NCI-H526 treated with DMSO at 0.1 percent for 48 hours (cell line): ENCODE measurements around the gene FANCG.

Experiments used
- DNase-seq: peaks from one replicate; lab custom pipeline; 2025; lab: John Stamatoyannopoulos, UW

FANCG gene

DNA sequence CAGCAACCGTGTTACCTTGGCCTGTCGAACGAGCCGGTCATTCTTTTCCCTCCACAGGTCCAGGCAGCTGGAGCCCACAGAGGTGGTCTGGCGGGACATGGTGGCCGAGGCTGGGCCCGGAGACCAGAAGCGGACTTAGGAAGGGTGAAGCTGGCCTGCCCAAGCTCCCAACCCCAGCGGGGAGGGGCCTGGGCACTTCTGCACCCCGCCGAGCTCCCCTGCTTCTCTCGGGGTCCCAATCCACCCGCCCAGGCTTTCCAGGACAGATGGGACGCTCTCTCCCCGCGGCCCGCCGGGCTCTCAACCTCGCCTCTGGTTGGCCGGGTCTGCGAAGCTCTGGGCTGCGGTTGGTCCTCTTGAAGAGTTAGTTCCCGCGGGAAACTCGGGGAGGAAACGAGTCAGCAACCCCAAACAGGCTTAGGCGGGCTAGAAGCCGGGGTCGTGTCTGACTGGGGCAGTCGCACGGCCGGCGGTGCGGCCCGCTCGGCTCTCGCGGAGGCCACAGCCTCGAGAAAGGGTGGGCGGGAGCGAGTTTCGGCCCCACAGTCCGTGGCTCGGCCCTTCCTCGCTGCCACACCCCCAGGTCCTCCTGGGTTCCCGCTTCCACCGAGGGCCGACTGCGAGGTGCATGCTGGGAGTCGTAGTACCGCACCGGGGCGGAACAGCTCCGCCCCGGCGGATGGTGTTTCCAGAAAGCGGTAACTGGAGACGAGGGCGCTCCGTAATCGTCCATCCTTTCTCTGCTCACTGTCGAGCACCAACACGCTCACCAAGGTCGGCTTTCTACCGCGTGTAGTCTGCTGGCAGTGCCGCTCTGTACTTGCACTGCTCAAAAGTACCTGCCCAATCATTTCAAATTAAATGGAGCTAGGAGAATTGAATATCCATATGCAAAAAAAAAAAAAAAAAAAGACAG lies at the start of gene FANCG:
FANCG (minus strand) TSS at position 517 of the 916 bp plus-strand sequence; CDS start at position 99, 418 bp downstream.
- peak; percentile 90 for DNase-seq

DNA sequence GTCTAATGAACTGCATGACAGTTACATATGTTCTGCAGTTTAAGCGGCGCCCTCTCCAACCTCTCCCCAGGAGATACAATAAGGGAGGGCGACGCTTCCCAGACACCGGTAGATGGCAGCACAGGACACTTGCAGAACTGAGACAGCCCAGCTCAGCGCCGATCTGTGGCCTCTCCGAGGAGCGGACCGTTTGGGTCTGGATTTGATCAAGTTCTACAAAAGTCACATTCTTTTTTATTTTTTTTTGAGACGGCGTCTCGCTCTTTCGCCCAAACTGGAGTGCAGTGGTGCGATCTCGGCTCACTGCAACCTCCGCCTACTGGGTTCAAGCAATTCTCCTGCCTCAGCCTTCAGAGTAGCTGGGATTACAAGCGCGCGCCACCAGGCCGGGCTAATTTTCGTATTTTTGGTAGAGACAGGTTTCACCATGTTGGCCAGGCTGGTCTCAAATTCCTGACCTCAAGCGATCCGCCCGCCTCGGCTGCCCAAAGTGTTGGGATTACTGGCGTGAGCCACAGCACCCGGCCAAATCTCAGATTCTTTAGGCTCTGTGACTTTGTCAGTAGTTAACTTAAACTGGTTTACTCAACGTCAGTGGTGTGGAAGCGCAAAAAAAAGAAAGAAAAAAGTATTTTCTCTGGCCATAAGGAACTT lies 37.3 kb upstream of the FANCG start:
- DNase-seq: peak; percentile 74

DNA sequence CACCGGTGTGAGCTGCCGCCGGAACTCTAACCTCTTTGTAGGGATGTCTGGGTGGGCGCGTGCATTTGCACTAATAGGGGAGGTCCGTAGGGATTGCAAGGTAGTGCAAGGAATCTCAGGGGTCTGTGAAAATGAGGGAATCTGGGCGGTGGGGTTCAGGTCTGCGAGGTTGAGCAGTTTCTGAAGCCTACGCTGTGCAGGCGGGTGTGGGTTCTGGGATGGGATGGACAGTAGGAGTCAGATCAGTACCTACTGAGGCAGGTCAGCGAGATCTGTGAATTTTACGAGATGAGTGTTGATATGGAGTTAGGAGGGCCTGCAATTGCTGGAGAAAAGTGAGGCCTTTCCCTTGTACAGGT lies 36.8 kb upstream of the FANCG start:
- no peak for DNase-seq

DNA sequence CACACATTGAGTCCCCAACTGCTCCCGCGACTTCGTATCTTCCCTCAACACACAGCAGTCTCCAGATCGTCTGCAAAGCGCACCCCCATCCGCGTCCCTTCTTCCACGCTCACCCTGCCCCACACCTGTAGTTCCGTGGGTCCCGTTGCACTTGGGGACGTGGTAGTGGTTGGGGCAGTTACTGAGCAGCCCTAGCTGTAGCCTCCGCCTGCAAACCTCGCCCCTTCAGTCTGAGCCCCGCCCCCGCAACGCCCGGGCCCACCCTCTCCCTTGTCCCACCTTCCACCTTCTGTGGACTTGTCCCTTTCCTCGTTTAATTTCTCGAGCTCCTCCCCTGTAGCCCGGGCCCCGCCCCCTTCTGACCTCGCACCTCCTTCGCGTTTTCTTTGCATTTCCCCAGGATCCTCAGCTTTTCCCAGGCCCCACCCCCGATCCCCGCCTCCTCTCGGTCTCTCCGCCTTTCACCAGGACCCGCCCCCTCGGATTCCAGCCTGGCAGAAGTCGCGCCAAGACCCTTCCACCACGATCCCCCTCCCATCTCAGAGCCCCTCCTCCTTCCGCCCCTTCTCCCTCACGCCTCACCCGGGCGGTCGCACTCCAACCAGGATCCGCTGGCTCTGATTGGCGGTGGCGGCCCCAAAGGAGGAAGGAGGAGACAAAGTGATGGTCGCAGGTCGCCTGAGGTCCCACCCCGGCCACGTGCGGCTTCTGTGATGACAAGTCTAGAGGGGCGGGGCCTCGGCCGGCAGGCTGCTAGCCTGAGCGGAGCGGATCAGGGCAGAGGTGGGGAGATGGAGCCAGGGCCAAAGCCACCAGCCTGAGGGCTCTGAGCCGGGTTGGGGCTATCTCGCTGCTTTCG lies 36.2 kb upstream of the FANCG start, which contains the start of gene ATOSB:
ATOSB (minus strand) TSS at position 183 of the 859 bp plus-strand sequence. CDS start 7,588 bp downstream, outside the sequence.
- peak; percentile 86 for DNase-seq

DNA sequence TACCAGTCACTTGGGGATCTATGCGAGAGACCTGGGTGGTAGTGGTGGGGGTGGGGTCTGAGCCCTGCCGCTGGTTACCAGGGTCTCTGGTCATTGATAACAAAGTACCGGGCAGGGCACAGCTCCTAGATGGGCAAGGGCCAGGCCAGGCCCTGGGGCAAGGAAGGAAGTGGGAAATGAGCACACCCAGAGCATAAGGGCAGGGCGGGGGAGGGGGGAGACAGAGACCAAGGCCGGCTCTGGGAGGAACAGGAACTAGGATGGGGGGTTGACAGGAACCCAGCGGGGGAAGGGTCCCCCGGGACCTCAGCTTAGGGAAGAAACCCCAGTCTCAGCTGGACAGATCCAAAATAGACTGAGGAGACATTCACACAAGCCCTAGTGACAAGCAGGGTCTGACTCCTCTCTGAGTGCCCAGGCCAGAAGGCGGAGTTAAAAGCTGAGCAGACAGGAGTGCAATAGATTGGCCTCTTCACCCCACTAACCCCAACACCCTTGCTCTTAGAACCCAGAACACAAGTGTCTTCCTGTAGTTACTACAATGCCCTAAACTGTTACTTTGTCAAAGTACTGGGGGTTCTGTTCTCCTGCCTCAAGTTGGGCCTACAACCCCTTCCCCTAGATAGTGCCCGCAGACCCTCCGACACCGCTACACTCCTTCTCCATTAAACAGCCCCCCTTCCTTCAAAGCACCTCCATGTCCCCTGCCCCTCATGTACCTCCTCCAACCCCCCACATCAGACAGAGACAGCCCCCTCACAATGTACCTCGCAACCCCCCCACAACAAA lies 35.3 kb upstream of the FANCG start:
- no peak for DNase-seq

DNA sequence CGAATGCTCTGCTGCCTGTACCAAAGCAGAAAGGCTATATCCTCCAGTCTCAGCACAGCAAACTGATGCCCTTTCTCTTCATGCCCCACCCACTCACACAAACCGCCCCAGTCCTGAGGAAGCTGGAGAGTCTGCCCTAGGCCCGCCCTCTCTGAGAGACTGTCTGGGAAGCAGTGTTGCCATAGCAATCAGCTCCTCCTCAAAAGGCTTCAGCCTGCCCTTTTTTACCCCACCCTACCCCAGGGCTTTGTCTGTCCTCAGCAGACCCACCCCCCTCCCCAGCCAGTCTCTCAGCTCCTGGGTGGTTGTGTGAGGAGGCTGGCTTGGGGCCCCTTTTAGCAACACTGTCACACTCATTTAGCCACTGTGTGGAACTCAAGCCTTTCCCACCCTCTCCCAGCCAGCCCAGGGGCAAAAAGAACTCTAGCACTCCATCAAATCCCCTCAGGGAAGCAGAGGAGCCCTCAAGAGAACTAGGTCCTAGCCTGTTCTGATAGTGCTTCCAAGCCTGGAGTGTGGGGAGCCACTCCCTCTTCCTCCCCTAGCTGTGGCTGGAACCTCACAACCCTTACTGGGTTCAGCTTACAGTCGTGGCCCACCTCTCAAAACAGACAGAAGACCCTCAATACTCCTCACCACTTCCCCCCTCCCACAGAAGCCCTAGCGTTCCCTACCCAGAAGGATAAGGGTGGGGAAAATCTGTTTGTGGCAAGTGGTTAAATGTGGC lies 34.5 kb upstream of the FANCG start:
- DNase-seq: peak; percentile 40

DNA sequence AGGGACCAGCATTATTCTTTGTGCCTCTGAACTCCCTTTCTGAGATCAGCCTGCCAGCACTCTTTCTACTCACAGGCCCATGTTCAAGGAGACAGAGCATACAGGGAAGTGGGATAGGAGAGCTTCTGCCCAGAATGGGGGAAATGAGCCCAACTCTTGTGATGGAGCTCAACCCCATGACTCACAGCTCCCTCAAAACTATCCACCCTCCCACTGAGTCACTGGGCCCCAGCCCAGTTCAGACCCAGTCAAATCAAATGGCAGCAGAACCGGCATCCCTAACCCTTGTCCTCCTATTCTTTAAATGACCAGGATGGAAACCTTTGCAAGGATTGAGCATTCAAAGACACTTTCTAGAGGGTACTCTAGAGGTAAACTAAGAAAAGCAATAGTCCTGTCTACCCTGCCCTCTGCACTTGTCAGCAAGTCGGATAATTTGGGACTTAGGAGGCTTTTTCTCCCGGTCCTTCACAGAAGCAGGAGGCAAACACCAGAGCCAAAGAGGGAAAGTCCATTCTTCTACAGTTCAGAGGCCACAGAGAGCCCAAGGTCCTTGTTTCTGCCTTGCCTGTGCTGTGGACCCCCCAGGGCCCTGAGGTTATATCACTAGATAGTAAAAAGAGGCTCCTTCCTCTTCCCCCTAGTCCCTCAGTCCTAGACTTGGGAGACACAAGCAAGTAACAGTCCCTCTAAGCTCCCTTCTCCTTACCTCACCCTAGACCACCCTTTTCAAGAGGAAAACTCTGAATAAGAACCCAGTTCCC lies 32.7 kb upstream of the FANCG start:
- DNase-seq: no peak

DNA sequence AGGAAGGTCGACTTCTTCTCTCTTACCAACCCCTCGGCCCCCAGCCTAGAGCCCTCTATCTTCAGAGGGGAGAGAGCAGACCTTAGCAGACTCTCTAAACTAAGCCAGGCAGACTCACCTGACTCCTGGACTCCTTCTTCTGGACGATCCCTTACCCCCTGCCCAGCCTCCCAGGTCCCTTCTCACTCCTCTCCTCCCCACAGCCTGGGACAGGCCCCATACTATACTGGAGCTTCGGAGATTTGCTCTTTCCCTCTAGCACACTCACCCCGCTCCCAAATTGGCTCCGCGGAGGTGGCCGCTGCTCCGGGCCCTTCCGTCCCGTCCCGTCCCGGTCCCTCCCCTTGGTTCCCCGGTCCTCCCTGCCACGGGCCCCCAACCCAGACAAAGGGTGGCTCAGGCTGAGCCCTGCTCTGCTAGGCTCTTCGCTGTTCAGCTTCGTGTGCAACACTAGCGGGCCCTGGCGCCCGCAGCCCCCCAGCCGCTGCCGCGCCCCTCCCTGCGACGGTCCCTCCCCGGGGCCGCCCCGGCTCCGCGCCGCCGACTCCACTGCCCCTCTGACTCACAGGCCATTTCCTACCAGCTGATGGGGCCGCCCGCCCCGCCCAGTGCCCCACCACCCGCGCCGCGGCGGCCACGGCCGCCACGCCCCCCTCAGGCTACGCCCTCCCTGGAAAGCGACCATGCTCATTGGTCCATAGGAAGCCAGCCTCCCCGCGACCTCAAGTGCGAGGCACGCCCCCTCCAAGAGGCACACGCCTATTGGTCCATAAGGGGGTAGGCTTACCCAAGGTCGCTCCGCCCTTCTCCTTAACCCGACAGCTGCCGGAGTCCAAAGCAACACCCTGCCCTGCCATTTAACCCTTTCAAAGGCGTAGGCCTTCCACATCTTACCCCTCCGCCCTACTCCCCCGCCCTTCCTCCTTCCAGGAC lies 31.5 kb upstream of the FANCG start:
- DNase-seq: peak; percentile 89

DNA sequence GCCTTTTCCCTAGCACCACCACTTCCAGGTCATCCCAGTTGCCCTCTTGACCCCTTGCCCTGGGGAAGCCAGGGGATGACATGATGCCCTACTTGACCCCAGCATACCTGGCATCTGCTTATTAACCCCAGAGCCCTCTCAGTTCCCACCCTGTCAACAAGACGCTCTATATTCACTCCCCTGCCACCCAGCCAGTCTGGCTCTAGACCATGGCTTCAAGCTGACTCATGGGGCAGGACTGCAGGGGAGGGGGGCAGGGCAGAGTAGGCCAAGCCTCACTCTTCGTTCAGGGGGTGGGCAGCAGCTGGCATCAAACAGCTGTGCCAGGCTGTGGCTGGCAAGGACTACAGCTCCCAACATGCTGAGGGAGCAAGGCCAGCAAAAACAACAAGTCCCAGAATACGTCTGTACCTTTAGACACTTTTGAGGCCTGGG lies 30.6 kb upstream of the FANCG start:
- no peak for DNase-seq

DNA sequence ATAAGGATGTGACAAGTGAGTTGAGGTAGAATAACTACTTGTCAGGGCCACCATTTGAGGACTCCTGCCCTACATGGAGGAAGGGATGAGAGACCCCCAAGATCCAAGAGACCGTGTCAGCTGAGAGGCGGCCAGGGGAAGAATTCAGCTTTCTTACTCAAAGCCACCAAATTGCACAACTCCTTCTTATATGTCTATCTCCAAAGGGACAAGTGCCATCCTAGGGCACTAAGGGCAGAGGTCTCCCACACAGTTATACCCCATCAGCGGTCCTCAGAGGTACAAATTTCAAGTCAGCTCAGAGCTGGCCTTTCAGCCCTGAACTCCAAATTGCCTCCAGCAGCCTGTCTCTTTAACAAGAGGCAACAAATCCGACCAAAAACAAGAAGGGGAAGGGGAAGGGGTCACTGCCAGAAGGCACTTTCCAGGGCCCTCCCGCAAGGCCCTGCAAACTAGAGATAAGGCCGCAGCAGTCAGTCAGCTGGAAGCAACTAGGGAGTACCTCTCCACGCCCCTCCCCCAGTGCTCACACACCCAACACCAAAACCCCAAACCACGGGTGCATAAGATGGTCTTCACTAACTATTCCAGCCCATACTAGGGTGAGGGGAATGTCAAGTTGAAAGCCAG lies 29.3 kb upstream of the FANCG start:
- no peak for DNase-seq

DNA sequence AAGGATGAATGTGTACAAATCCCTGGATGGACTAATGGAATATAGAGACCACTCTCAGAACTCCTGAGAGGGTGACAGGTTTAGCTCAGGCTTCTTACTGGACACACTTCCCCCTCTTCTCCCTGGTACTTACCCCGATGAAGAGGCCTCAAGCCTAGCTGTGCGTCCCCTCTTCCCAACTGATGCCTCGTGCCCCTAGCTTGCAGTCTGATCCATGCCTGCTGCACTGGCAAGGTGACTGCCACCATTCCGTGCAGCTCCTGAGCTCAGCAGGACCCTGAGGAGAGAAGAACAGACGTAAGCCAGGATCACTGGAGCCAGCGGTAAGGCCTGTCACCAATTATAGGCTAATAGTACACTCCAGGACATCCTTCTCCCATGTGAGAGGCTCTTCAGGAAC lies 28.7 kb upstream of the FANCG start:
- no peak for DNase-seq

DNA sequence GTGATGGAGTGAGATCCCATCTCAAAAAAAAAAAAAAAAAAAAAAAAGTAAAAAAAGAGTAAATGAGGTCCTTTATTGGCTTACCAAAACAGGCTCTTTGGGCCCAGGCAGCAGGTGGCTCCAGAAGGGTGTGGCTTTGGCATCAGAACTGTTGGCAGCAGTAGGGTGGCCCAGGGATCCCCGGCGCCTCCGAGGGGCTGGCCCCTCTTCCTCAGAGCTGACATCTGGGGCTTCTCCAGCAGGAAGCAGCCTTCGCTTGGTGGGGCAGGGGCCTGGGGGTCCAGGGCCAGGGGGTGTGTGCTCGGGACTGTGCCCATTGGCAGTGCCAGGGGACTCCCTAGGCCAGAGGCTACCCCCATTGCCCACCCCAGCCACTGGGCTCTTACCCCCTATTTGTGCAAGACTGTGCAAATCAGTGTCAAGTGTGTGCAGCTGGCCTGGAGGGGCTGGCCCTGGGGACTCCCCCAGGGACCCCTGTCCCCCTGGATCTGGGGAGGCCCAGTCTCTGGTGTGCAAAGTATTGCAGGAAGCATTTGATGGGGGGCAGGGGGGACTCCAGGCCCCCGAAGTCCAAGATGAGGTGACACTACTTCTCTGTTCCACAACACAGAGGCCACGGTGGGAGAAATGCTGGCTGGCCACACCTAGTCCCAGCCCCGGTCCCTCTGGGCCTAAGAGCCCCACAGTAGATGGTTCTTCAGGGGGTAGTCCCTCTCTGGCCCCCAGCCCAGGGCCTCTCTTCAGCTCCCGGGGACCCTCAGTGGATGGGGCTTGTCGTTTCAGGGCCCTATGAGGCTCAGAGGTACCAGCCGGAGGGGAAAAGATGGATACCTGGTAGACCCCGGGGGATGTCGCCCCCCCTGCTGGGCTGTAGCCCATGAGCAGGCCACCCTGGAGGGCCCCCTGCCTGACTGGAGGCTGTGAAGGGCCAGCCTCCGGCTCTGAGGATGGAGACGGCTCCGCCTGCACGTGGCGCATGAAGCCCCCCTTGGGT lies 27.9 kb upstream of the FANCG start:
- no peak for DNase-seq

DNA sequence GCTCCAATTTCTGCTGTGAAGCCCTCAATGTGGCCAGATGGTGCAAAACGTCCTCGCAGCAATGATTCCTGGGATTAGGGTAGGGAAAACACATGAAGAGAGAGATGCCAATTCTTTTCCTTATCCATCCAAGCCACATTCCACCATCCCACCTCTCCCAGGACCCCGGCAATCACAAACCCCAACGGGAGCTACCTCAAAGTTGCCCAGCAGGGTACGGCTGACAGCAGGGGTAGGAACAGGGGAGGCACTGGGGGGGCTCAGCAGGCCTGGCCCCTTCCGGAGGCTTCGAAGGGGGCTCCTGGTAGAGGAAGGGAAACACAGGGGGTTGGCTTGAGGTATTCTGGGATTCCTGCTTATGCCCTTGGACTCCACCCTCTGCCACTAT lies 26.6 kb upstream of the FANCG start:
- no peak for DNase-seq

DNA sequence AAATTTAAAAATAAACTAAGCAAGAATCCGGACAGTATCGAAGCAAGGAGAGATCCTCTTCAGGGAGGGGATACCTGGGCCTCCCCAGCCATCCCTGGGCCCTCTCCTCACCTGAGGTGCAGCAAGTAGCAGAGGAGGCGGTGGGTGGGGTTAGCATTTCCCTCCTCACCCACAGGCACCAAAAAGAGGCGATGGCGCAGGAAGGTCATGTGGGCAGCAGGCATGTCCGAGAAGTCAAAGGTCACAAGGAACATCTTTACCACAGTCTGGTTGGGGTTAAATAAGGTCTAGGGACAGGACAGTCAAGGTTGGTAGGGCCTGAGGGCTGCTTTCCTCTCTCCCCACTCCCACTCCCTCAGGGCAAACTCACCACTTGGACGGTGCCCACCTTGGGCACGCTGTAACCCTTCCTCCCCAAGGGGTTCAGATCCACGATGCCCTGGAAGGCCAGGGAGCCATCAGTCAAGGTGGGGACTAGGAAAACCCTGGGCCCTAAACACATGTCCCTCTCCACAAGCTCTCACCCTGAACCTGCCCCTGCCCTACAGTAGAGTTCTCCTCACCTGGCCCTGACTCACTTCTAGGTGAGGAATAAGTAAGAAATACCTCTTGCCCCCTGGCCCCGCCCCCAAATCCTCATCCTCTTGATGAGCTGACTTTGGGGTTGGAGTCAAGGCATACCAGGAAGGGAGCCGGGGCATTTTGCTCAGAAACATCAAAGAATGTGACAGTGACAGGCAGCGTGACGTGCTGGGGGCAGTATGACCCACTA lies 26.0 kb upstream of the FANCG start:
- no peak for DNase-seq

DNA sequence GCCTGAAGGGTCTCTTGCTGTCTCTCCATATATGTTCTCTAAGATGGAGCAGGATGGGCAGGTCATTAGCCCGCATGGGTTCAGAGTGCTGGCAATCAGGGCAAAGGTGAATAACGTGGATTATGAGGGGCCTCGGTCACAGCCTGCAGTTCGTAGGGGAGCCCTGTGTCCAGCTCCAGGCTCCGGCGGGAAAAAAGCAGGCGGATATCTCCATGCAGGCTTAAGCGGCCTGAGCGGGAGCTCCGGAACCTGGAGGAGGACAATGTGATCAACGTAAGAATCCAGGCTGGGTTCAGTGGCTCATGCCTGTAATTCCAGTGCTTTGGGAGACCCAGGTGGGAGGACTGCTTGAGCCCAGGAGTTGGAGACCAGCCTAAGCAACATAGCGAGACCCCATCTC lies 25.4 kb upstream of the FANCG start:
- no peak for DNase-seq

DNA sequence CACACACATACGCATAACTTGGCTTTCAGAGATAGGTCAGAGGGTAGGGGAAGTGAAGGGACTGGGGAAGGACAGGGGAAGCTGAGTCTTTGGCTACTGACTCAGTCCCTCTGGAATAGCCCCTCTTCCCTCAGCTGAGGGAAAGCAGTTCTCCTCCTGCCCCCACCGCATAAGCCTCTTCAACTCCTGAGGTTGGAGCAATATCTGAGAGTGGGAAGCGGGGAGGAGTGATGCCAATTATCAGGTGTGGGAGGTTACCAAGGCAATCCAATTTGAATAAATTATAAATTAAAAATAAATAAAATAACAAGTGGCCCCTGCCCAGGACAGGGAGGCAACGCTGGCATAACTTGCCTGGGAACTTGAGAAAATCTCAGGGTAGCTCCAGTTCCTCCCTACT lies 24.8 kb upstream of the FANCG start:
- no peak for DNase-seq
